ENCODE data around the gene PAFAH1B1. TPM values are rescaled to one million over a fixed set of nuclear protein-coding genes. Genes with fewer than 3 reads are reported as not detected.

PAFAH1B1 gene
- total and polyA plus RNA-seq, 11 donors = 32.6 to 154 (median 118) TPM

- H3K4me1 ChIP-seq = peaks cover 0 to 4% (median 0%) of the 10 kb centered on the region in 12 donors
- ATAC-seq (no peak), DNase-seq (no peak)
- H3K9me3 ChIP-seq = no peaks in the 10 kb centered on the region
- TF ChIP-seq POLR2A (IDR thresholded peaks at IDR 0.05) (no peak), CTCF (IDR thresholded peaks at IDR 0.05) (no peak)
- 87 to 95% (median 91%) methylated on average over 2 of the region's 2 CpGs for WGBS, 4 donors
- peaks cover 3 to 91% (median 81%) of the 10 kb centered on the region in 9 donors for H3K36me3 ChIP-seq
- H3K27ac ChIP-seq = no peak overlapping the region
- intact Hi-C loops (cut with DNase I) = loop anchor here in 4 of 10 donors (10.0 kb wide), 4 partner anchors 86 to 296 kb away; partner anchors contain the start of genes METTL16 (in 3 of the 4) and PAFAH1B1 (in 1 of the 4)
- no peaks in the 10 kb centered on the region for H3K27me3 ChIP-seq
- H3K4me3 ChIP-seq = no peak overlapping the region
These were observed 87.5 kb downstream of the PAFAH1B1 start for GRCh38 chr17:2680961-2681360.

- H3K9me3 ChIP-seq = no peaks in the 10 kb centered on the region
- no peak overlapping the region for H3K27ac ChIP-seq
- no peak overlapping the region for H3K4me3 ChIP-seq
- no peaks in the 10 kb centered on the region for H3K27me3 ChIP-seq
- no peak for DNase-seq
- TF ChIP-seq POLR2A (IDR thresholded peaks at IDR 0.05) (no peak), CTCF (IDR thresholded peaks at IDR 0.05) (no peak)
- peaks cover 3 to 84% (median 74%) of the 10 kb centered on the region in 9 donors for H3K36me3 ChIP-seq
- H3K4me1 ChIP-seq = peaks cover 0 to 11% (median 2%) of the 10 kb centered on the region in 12 donors
- intact Hi-C loops (cut with DNase I) = loop anchor here in 4 of 10 donors (10.0 kb wide), 4 partner anchors 87 to 297 kb away; partner anchors contain the start of genes METTL16 (in 3 of the 4) and PAFAH1B1 (in 1 of the 4)
- 84 to 89% (median 86%) methylated on average over 7 of the region's 7 CpGs for WGBS, 4 donors
- no peak for ATAC-seq
These were observed 88.2 kb downstream of the PAFAH1B1 start for GRCh38 chr17:2681650-2682049.

- Histone ChIP-seq H3K27ac (no peak overlapping the region), H3K4me3 (no peak overlapping the region), H3K4me1 (peaks cover 0 to 18% (median 9%) of the 10 kb centered on the region in 12 donors), H3K27me3 (no peaks in the 10 kb centered on the region), H3K9me3 (no peaks in the 10 kb centered on the region), H3K36me3 (peaks cover 3 to 77% (median 68%) of the 10 kb centered on the region in 9 donors)
- ATAC-seq (no peak), DNase-seq (no peak)
- WGBS, 4 donors = 79 to 84% (median 82%) methylated on average over 3 of the region's 3 CpGs
- TF ChIP-seq POLR2A (IDR thresholded peaks at IDR 0.05) (no peak), CTCF (IDR thresholded peaks at IDR 0.05) (no peak)
- intact Hi-C loops (cut with DNase I) = loop anchor here in 4 of 10 donors (10.0 kb wide), 4 partner anchors 88 to 298 kb away; partner anchors contain the start of genes METTL16 (in 3 of the 4) and PAFAH1B1 (in 1 of the 4)
These were observed 88.9 kb downstream of the PAFAH1B1 start for GRCh38 chr17:2682176-2682938.

GRCh38 chr17:2683912-2684311 is 90.5 kb downstream of the PAFAH1B1 start:
- peaks cover 3 to 61% (median 53%) of the 10 kb centered on the region in 9 donors for H3K36me3 ChIP-seq
- intact Hi-C loops (cut with DNase I) = loop anchor here in 4 of 10 donors (10.0 kb wide), 4 partner anchors 89 to 299 kb away; partner anchors contain the start of genes METTL16 (in 3 of the 4) and PAFAH1B1 (in 1 of the 4)

More at GRCh38 chr17:2683912-2684311, 90.5 kb downstream of the PAFAH1B1 start:
- 57 to 73% (median 68%) methylated on average over 8 of the region's 8 CpGs for WGBS, 4 donors
- Histone ChIP-seq H3K27me3 (no peaks in the 10 kb centered on the region), H3K9me3 (no peaks in the 10 kb centered on the region), H3K4me1 (peaks cover 0 to 33% (median 18%) of the 10 kb centered on the region in 12 donors), H3K27ac (no peak overlapping the region), H3K4me3 (no peak overlapping the region)
- ATAC-seq (no peak), DNase-seq (no peak)
- TF ChIP-seq POLR2A (IDR thresholded peaks at IDR 0.05) (no peak), CTCF (IDR thresholded peaks at IDR 0.05) (no peak)

Measured in heart left ventricle (tissue), 16 donors.